Activated CD4-positive, alpha-beta T cell treated with anti-CD3 and anti-CD28 coated beads, Interleukin-2, amount 10 ng/mL, durations not matched to agents 24 days and 14 days (primary cell): Measurements from ENCODE around the gene GMCL2. TPM values are rescaled to one million over a fixed set of nuclear protein-coding genes. Genes with fewer than 3 reads are reported as not detected.

Experiments used
- DNase-seq: peaks from one replicate; pipeline ENCODE4 v3.0.0; 2022
- H3K27ac Mint-ChIP-seq: one replicate; pipeline ENCODE4 v1.8.0; 2022; ENCODE audit warnings: mild to moderate bottlenecking, mixed read lengths
- H3K27me3 Mint-ChIP-seq: one replicate; pipeline ENCODE4 v1.8.0; 2022; ENCODE audit warnings: mixed read lengths
- H3K36me3 Mint-ChIP-seq: one replicate; pipeline ENCODE4 v1.8.0; 2022; ENCODE audit warnings: low read depth, mild to moderate bottlenecking, mixed read lengths
- H3K4me1 Mint-ChIP-seq: one replicate; pipeline ENCODE4 v1.8.0; 2021; ENCODE audit warnings: mixed read lengths
- H3K4me3 Mint-ChIP-seq: one replicate; pipeline ENCODE4 v1.8.0; 2022; ENCODE audit warnings: mild to moderate bottlenecking, moderate library complexity, mixed read lengths
- H3K9me3 Mint-ChIP-seq: one replicate; pipeline ENCODE4 v1.8.0; 2021; ENCODE audit warnings: mixed read lengths
- intact Hi-C: fragments of 100-400 bp; cut with micrococcal nuclease; formaldehyde crosslinking; loops from one replicate; pipeline ENCODE4 v1.15.1; 2023
- total RNA-seq: library from RNA; stranded (reverse); gene quantifications from 2 replicates; pipeline ENCODE4 v1.2.3, GENCODE V29; 2022

Gene GMCL2
- total RNA-seq, 1 donor from 2014 or later: not detected

DNA sequence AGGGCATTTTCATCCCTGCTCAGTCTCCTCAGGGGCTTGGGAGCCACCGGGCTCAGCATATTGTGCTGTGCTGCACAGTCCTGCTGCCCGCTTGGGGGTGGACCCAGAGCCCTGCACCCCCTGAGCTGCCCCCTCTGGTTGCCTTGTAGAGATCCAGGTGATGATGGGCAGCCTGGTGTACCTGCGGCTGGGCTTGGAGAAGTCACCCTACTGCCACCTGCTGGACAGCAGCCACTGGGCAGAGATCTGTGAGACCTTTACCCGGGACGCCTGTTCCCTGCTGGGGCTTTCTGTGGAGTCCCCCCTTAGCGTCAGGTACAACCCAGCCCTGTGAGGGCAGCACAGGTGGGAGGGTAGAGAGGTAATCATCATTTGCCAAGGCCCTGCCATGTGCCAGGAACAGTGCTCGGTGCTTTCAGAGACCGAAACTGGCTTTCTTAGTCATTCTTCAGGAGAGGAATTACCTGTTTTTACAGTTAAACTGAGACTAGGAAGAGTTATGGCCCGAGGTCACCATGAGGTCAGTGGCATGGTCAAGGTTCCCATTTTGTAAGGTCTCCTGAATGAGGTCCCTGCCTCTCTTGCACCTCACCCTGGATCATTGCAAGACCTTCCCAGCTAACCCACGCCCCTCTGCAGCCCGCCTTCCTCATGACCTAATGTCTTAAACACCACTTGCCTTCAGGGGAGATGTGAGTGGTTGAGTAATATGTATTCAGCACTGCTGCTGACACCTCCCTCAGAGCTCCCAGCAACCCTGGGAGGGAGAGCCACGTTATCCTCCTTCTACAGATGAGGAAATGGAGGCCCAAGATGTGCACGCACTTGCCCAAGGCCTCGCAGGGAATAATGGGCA, 41.0 kb downstream of the GMCL2 start:
- H3K4me3 Mint-ChIP-seq: no peak overlapping the region
- no peaks in the 10 kb centered on the region for H3K27me3 Mint-ChIP-seq
- H3K36me3 Mint-ChIP-seq: peaks cover 67% of the 10 kb centered on the region
- peak; percentile 91 for DNase-seq
- peak overlapping the region; percentile 35 for H3K27ac Mint-ChIP-seq
- H3K4me1 Mint-ChIP-seq: peaks cover 31% of the 10 kb centered on the region
- intact Hi-C loops: loop anchor here (1.0 kb wide), 1 partner anchor 70 kb away; no protein-coding TSS in a partner anchor
- no peaks in the 10 kb centered on the region for H3K9me3 Mint-ChIP-seq

DNA sequence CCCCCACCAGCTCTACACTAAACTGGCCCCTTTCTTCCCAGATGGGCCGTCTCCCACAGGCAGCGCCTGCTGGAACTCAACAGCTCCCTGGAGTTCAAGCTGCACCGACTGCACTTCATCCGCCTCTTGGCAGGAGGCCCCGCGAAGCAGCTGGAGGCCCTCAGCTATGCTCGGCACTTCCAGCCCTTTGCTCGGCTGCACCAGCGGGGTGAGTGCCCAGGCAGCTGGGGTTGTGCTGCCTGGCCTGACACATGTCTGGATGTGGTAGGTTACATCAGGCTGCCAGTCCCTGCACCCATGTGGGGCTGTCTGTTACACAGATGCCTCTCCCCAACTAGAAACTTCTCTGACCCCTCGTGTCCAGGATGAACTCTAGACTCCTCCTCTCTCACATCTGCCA, 43.3 kb downstream of the GMCL2 start:
- intact Hi-C loops: no loop called here
- Mint-ChIP-seq H3K4me1 (peaks cover 9% of the 10 kb centered on the region), H3K9me3 (no peaks in the 10 kb centered on the region), H3K4me3 (no peak overlapping the region), H3K27me3 (no peaks in the 10 kb centered on the region), H3K27ac (peak overlapping the region; percentile 45), H3K36me3 (peaks cover 59% of the 10 kb centered on the region)
- no peak for DNase-seq

DNA sequence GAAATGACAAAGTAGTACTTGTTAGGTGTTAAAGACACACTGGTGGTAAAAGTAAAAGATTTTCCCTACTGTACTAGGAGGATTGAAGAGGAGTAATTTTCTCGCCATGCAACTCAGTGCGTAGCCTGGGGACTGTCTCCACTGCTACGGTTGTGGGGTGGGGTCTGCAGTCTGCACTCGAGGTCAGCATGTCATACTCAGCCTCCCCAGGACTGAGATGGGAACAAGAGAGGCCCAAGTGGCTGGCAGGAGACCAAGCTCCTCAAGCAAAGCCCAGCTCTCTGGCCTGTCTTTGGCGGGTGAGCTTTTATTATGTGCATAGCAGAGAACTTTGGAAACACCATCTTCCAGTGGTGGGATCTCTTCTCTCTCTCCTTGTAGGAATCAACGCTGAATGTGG, 43.9 kb downstream of the GMCL2 start:
- peaks cover 4% of the 10 kb centered on the region for H3K4me1 Mint-ChIP-seq
- H3K27ac Mint-ChIP-seq: no peak overlapping the region
- no peak for DNase-seq
- H3K4me3 Mint-ChIP-seq: no peak overlapping the region
- intact Hi-C loops: no loop called here
- H3K9me3 Mint-ChIP-seq: no peaks in the 10 kb centered on the region
- H3K36me3 Mint-ChIP-seq: peaks cover 56% of the 10 kb centered on the region
- no peaks in the 10 kb centered on the region for H3K27me3 Mint-ChIP-seq

DNA sequence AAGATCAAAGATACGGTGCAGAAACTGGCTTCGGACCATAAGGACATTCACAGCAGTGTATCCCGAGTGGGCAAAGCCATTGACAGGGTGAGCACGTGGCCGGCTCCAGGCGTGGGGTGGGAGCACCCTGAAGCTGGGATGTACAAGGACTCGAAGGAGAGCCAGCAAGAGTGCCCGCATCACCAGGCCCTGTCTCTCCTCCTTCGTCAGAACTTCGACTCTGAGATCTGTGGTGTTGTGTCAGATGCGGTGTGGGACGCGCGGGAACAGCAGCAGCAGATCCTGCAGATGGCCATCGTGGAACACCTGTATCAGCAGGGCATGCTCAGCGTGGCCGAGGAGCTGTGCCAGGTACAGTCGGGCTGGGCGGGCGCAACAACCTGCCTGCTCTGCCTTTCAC, 44.5 kb downstream of the GMCL2 start:
- intact Hi-C loops: no loop called here
- H3K4me3 Mint-ChIP-seq: no peak overlapping the region
- H3K4me1 Mint-ChIP-seq: peaks cover 3% of the 10 kb centered on the region
- no peak overlapping the region for H3K27ac Mint-ChIP-seq
- H3K9me3 Mint-ChIP-seq: no peaks in the 10 kb centered on the region
- peaks cover 50% of the 10 kb centered on the region for H3K36me3 Mint-ChIP-seq
- no peak for DNase-seq
- no peaks in the 10 kb centered on the region for H3K27me3 Mint-ChIP-seq

DNA sequence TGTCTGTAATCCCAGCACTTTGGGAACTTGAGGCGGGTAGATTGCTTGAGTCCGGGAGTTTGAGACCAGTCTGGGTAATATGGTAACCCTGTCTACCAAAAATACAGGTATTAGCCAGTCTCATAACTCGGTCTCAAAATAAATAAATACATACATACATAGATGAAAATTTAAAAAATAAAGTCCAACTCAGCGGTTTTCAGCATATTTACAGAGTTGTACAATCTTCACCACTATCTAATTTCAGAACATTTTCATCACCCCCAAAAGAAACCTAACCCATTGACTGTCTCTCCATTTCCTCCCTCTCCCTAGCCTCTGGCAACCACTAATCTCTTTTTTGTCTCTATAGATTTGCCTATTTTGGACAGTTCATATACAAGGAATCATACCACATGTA, 45.6 kb downstream of the GMCL2 start:
- Mint-ChIP-seq H3K4me1 (peaks cover 3% of the 10 kb centered on the region), H3K9me3 (no peaks in the 10 kb centered on the region), H3K36me3 (peaks cover 44% of the 10 kb centered on the region), H3K4me3 (no peak overlapping the region), H3K27ac (no peak overlapping the region), H3K27me3 (no peaks in the 10 kb centered on the region)
- DNase-seq: no peak
- intact Hi-C loops: no loop called here

DNA sequence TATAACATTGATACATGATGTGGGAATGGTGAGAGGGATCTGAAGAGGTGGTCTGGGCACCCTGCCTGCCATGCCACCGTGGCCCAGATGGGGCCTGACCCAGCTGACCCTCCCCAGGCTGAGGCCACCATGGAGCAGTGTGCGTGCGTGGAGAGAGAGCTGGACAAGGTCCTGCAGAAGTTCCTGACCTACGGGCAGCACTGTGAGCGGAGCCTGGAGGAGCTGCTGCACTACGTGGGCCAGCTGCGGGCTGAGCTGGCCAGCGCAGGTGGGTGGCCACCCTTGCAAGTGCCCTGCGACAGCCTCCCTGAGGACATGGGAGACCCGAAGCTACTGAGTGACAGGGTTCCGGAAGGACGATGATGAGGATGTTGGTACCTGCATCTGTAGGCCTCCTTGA, 49.2 kb downstream of the GMCL2 start:
- H3K27ac Mint-ChIP-seq: no peak overlapping the region
- H3K27me3 Mint-ChIP-seq: no peaks in the 10 kb centered on the region
- no peak overlapping the region for H3K4me3 Mint-ChIP-seq
- H3K4me1 Mint-ChIP-seq: peaks cover 6% of the 10 kb centered on the region
- intact Hi-C loops: no loop called here
- DNase-seq: no peak
- H3K9me3 Mint-ChIP-seq: no peaks in the 10 kb centered on the region
- peaks cover 42% of the 10 kb centered on the region for H3K36me3 Mint-ChIP-seq

DNA sequence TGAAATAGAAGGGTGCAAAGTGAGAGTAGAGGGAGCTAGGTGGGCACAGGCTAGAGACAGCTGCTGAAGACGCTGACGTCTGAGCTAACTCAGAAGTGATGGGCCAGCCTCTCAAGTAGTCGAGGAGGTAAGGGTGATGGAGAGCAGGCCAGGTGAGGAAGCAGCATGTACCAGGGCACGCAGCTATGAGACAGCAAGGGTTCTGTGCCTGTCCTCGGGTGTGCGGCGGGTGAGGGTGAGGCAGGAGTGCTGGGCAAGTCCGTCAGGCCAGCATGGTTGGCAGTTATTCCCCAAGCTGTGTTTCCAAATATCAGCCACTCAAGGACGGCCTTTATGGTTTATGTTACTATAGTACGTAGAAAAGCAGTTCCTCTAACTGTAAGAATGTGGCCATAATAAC, 50.2 kb downstream of the GMCL2 start:
- no peaks in the 10 kb centered on the region for H3K9me3 Mint-ChIP-seq
- no peaks in the 10 kb centered on the region for H3K27me3 Mint-ChIP-seq
- no peak overlapping the region for H3K4me3 Mint-ChIP-seq
- DNase-seq: no peak
- no peak overlapping the region for H3K27ac Mint-ChIP-seq
- peaks cover 8% of the 10 kb centered on the region for H3K4me1 Mint-ChIP-seq
- intact Hi-C loops: no loop called here
- peaks cover 40% of the 10 kb centered on the region for H3K36me3 Mint-ChIP-seq

Other genes starting within 250 kb of the GMCL2 start
- not detected in 2 replicates for gene PROP1, start 191.1 kb downstream of the GMCL2 start, total RNA-seq
- 3.2 and 3.3 TPM in 2 replicates for gene N4BP3, start 73.8 kb downstream of the GMCL2 start, total RNA-seq
- gene RMND5B, start 56.4 kb downstream of the GMCL2 start, total RNA-seq: 29.3 and 29.5 TPM in 2 replicates
- 267 and 273 TPM in 2 replicates for gene NHP2, start 33.5 kb downstream of the GMCL2 start, total RNA-seq
- 492 and 507 TPM in 2 replicates for gene HNRNPAB, start 17.2 kb upstream of the GMCL2 start, total RNA-seq
- gene PHYKPL, start 45.4 kb upstream of the GMCL2 start, total RNA-seq: 77.8 and 85.9 TPM in 2 replicates